PC-9 (cell line): ENCODE measurements around the gene GSK3B.

Experiments used
- EZH2 ChIP-seq: fragments of 200-600 bp; sonication (generic); IDR thresholded peaks from 2 replicates; pipeline ENCODE4 v1.8.0; 2017; ENCODE audit warnings: antibody characterized with exemption, low read depth
- TF ChIP-seq, protein P1 (sequence below): fragments of 200-600 bp; sonication (generic); conservative IDR thresholded peaks from 2 replicates; pipeline ENCODE4 v1.6.1; 2017; ENCODE audit warnings: mixed run types, antibody characterized with exemption, mild to moderate bottlenecking, moderate library complexity

DNA sequence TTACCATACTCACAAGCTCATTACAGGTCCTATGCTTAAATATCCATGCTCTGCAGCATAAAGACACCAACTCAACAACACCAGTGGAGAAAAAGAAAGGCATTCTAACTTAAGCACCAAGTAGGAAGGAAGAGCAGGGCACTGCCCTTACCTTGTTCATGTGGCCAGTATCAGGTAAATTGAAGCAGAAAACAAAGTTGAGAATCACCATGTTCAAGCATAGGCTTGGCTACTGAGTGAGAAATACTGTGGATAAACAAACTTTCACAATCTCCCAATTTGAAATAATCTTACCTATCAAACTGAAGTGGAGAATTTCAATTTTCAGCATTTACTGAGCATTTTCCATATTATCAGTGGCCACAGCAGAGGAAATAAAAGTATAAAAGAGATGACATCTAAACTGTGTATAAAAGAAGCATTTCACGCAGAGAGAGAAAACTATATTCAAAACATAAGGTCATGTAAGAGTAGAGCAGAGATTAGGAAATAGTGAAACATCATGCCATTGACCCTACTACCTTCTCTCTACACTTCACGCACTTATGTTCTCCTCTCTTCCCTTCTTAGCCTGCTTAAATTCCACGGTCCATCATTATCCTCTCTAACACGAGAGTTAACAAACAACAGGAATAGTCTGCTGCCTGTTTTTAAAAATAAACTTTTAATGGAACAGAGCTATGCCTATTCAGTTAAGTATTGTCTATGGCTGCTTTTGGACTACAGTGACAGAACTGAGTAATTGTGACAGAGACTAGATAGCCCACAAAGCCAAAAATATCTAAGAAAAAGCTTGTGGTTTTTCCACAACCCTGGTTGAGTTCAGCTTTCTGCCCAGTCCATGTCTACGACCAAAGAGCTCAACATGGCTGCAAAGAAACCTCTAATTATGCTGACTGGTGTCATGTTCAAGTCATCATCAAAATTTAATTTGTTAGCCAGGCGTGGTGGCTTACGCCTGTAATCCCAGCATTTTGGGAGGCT lies 169.8 kb downstream of the GSK3B start:
- TF ChIP-seq EZH2, result no peak
- TF ChIP-seq, protein P1, sequence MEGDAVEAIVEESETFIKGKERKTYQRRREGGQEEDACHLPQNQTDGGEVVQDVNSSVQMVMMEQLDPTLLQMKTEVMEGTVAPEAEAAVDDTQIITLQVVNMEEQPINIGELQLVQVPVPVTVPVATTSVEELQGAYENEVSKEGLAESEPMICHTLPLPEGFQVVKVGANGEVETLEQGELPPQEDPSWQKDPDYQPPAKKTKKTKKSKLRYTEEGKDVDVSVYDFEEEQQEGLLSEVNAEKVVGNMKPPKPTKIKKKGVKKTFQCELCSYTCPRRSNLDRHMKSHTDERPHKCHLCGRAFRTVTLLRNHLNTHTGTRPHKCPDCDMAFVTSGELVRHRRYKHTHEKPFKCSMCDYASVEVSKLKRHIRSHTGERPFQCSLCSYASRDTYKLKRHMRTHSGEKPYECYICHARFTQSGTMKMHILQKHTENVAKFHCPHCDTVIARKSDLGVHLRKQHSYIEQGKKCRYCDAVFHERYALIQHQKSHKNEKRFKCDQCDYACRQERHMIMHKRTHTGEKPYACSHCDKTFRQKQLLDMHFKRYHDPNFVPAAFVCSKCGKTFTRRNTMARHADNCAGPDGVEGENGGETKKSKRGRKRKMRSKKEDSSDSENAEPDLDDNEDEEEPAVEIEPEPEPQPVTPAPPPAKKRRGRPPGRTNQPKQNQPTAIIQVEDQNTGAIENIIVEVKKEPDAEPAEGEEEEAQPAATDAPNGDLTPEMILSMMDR, result no peak
